H1 (cell line): Measurements from ENCODE around the gene FAHD2B. TPM values are rescaled to one million over a fixed set of nuclear protein-coding genes. Genes with fewer than 3 reads are reported as not detected.
"Not testable (repeated sequence)": the region's sequence is repeated elsewhere in the genome, so short reads cannot be mapped to it uniquely, and the experiment has no call there.

Experiments used
- CTCF ChIA-PET: fragments of 300-600 bp; sonication (Branson Sonifier 250); formaldehyde crosslinking; loops from one replicate; lab custom pipeline; 2021; ENCODE audit not compliant: partially characterized antibody; lab: Charles Lee
- POLR2A ChIA-PET: fragments of 300-600 bp; sonication (Branson Sonifier 250); formaldehyde crosslinking; loops from one replicate; lab custom pipeline; 2021; ENCODE audit warnings: inconsistent platforms; ENCODE audit not compliant: partially characterized antibody; lab: Charles Lee
- DNase-seq, 2 experiments: peaks; one replicate each; pipeline versions ENCODE4 v3.0.0 to v3.0.0-alpha.2; 2010 to 2022; ENCODE audit warnings: low spot score in 2 of 2, low read depth in 1 of 2, mixed read lengths in 1 of 2
- FAIRE-seq: peaks from 2 replicates; lab custom pipeline; 2011; peaks lifted over from hg19 to GRCh38; lab: Jason Lieb, UNC
- H2AFZ ChIP-seq: 2 replicates; pipeline ENCODE4 v1.8.1; 2012; ENCODE audit warnings: low read length, inconsistent platforms
- H2AK5ac ChIP-seq: 2 replicates; pipeline ENCODE4 v1.6.1; 2013; ENCODE audit warnings: low read depth, low read length
- H2BK120ac ChIP-seq: replicated peaks from 2 replicates; pipeline ENCODE3; 2013; ENCODE audit warnings: low read depth, low read length, inconsistent platforms
- H2BK12ac ChIP-seq: 2 replicates; pipeline ENCODE4 v1.6.1; 2013; ENCODE audit warnings: low read depth, low read length
- H2BK15ac ChIP-seq: 2 replicates; pipeline ENCODE4 v1.6.1; 2013; ENCODE audit warnings: low read length
- H2BK20ac ChIP-seq: 2 replicates; pipeline ENCODE4 v1.6.1; 2013; ENCODE audit warnings: low read length
- H2BK5ac ChIP-seq: 2 replicates; pipeline ENCODE4 v1.6.1; 2013; ENCODE audit warnings: low read depth, low read length
- H3K14ac ChIP-seq: 2 replicates; pipeline ENCODE4 v1.6.1; 2013; ENCODE audit warnings: inconsistent platforms; ENCODE audit not compliant: insufficient read length
- H3K18ac ChIP-seq: 2 replicates; pipeline ENCODE4 v1.6.1; 2013; ENCODE audit warnings: low read length; ENCODE audit errors: extremely low read depth
- H3K23ac ChIP-seq: 2 replicates; pipeline ENCODE4 v1.6.1; 2013; ENCODE audit warnings: inconsistent platforms; ENCODE audit not compliant: insufficient read length
- H3K23me2 ChIP-seq: 2 replicates; pipeline ENCODE4 v1.6.1; 2013; ENCODE audit warnings: low read depth, low read length
- H3K27ac ChIP-seq: 2 replicates; pipeline ENCODE4 v1.6.1; 2011; ENCODE audit warnings: low read depth, low read length, inconsistent platforms
- H3K27me3 ChIP-seq, 4 experiments: replicated peaks in 1 of 4; 1 replicate in 1 of 4; 2 replicates in 3 of 4; pipeline versions ENCODE4 v1.6.1 to v1.8.1; 2011 to 2013; ENCODE audit warnings: low read length in 3 of 4, mild to moderate bottlenecking in 3 of 4, inconsistent platforms in 2 of 4, mixed read lengths in 2 of 4, moderate library complexity in 1 of 4; ENCODE audit not compliant: control insufficient read depth in 3 of 4, insufficient read depth in 3 of 4; ENCODE audit errors: extremely low read depth in 1 of 4
- H3K36me3 ChIP-seq, 4 experiments: 2 replicates each; pipeline versions ENCODE4 v1.6.1 to v1.8.1; 2011 to 2013; ENCODE audit warnings: mild to moderate bottlenecking in 4 of 4, low read length in 3 of 4, moderate library complexity in 2 of 4, control low read depth in 1 of 4, inconsistent platforms in 1 of 4; ENCODE audit not compliant: insufficient read depth in 4 of 4, control insufficient read depth in 2 of 4
- H3K4ac ChIP-seq: replicated peaks from 2 replicates; pipeline ENCODE3; 2013; ENCODE audit warnings: low read length, low read depth, mixed read lengths, inconsistent platforms; ENCODE audit not compliant: insufficient read length
- H3K4me1 ChIP-seq, 4 experiments: replicated peaks in 1 of 4; 1 replicate in 1 of 4; 2 replicates in 3 of 4; pipeline versions ENCODE4 v1.6.1 to v1.8.1; 2011 to 2013; ENCODE audit warnings: low read length in 3 of 4, inconsistent platforms in 2 of 4, mixed read lengths in 1 of 4; ENCODE audit not compliant: insufficient read depth in 4 of 4, control insufficient read depth in 3 of 4
- H3K4me2 ChIP-seq, 2 experiments: 2 replicates each; pipeline versions ENCODE4 v1.6.1 to v1.8.1; 2011 to 2013; ENCODE audit warnings: low read depth in 2 of 2, low read length in 2 of 2, control low read depth in 1 of 2, inconsistent platforms in 1 of 2, mild to moderate bottlenecking in 1 of 2; ENCODE audit not compliant: insufficient read depth in 1 of 2
- H3K4me3 ChIP-seq, 4 experiments: fragments of 200-600, 300-600 bp in 1 of 4; sonication (generic), shearing (Covaris generic), sonication (Bioruptor Twin) in 1 of 4; 2 replicates each; pipeline versions ENCODE4 v1.5.1 to v1.8.1; 2011 to 2016; ENCODE audit warnings: low read length in 4 of 4, low read depth in 3 of 4, control low read depth in 2 of 4, inconsistent platforms in 2 of 4, mild to moderate bottlenecking in 2 of 4, mixed read lengths in 1 of 4, moderate library complexity in 1 of 4; ENCODE audit not compliant: insufficient read depth in 2 of 4; ENCODE audit errors: extremely low read depth in 1 of 4
- H3K56ac ChIP-seq: replicated peaks from 2 replicates; pipeline ENCODE3; 2013; ENCODE audit warnings: low read depth, mild to moderate bottlenecking, mixed read lengths, low read length, inconsistent platforms; ENCODE audit not compliant: insufficient read length
- H3K79me1 ChIP-seq: 2 replicates; pipeline ENCODE4 v1.6.1; 2013; ENCODE audit warnings: low read depth, low read length, control low read depth
- H3K79me2 ChIP-seq, 2 experiments: 2 replicates each; pipeline versions ENCODE4 v1.6.1 to v1.8.1; 2012 to 2013; ENCODE audit warnings: low read length in 2 of 2, mild to moderate bottlenecking in 2 of 2, inconsistent platforms in 1 of 2; ENCODE audit not compliant: insufficient read depth in 2 of 2, control insufficient read depth in 1 of 2
- H3K9ac ChIP-seq, 4 experiments: replicated peaks in 1 of 4; 1 replicate in 1 of 4; 2 replicates in 3 of 4; pipeline versions ENCODE4 v1.6.1 to v1.8.1; 2011 to 2013; ENCODE audit warnings: low read depth in 3 of 4, low read length in 3 of 4, control low read depth in 2 of 4, mild to moderate bottlenecking in 2 of 4, moderate library complexity in 2 of 4, inconsistent platforms in 1 of 4; ENCODE audit errors: extremely low read depth in 1 of 4
- H3K9me3 ChIP-seq, 2 experiments: 2 replicates each; pipeline versions ENCODE4 v1.6.1 to v1.8.1; 2012 to 2013; ENCODE audit warnings: mild to moderate bottlenecking in 2 of 2, moderate library complexity in 2 of 2, control low read depth in 1 of 2, inconsistent platforms in 1 of 2, low read depth in 1 of 2, low read length in 1 of 2, mixed read lengths in 1 of 2; ENCODE audit not compliant: insufficient read depth in 2 of 2
- H4K20me1 ChIP-seq, 2 experiments: replicated peaks in 1 of 2; 2 replicates each; pipeline versions ENCODE3 to v1.8.1; 2011 to 2013; ENCODE audit warnings: inconsistent platforms in 2 of 2, low read length in 2 of 2, mild to moderate bottlenecking in 1 of 2; ENCODE audit not compliant: insufficient read depth in 2 of 2, control insufficient read depth in 1 of 2
- H4K5ac ChIP-seq: 2 replicates; pipeline ENCODE4 v1.6.1; 2013; ENCODE audit warnings: low read length, low read depth, mixed read lengths, inconsistent platforms; ENCODE audit not compliant: insufficient read length
- H4K8ac ChIP-seq: 2 replicates; pipeline ENCODE4 v1.8.0; 2013; ENCODE audit warnings: mild to moderate bottlenecking, moderate library complexity, low read length, inconsistent platforms; ENCODE audit not compliant: insufficient read depth; ENCODE audit errors: extremely low read depth
- H4K91ac ChIP-seq: replicated peaks from 2 replicates; pipeline ENCODE3; 2013; ENCODE audit warnings: low read length, mixed read lengths, inconsistent platforms; ENCODE audit not compliant: insufficient read length
- WGBS, 2 experiments: shearing (Covaris generic) in 1 of 2; methylation state at CpG; one replicate each; pipeline versions ENCODE4 v1.1.6 to v1.1.7; 2013 to 2015; ENCODE audit warnings: low lambda C conversion rate in 2 of 2, mixed read lengths in 2 of 2, inconsistent platforms in 1 of 2, low coverage in 1 of 2, missing lambda C conversion rate in 1 of 2; ENCODE audit not compliant: insufficient replicate concordance in 2 of 2, insufficient coverage in 1 of 2, insufficient read length in 1 of 2; ENCODE audit errors: extremely low coverage in 1 of 2, missing lambda C conversion rate in 1 of 2; 5-methylcytosine and 5-hydroxymethylcytosine counted together
- polyA plus RNA-seq, 7 experiments: library from polyadenylated mRNA; depleted of rRNA in 3 of 7; stranded (reverse) in 5 of 7; unstranded in 2 of 7; fragments of >200 nt in 5 of 7; fragments of 200-250 nt in 2 of 7; gene quantifications; 1 replicate in 5 of 7; 2 replicates in 1 of 7; 4 replicates in 1 of 7; pipeline versions ENCODE4 v1.2.1 to v1.2.3, GENCODE V29; 2011 to 2013; ENCODE audit warnings: missing spikeins in 2 of 7, mixed read lengths in 2 of 7
- total RNA-seq: library from RNA; stranded (reverse); fragmentation: NEBNext Ultra II Directional; extraction: Animal tissue kit (Norgen Biotek cat#: 25700); gene quantifications from 2 replicates; pipeline ENCODE4 v1.2.1, GENCODE V29; 2021

FAHD2B gene
- total and polyA plus RNA-seq, 2 of the 8 experiments (the other 6 are each of a cell fraction or from before 2014, with no cell fraction given): 23.5 to 39.4 TPM

GRCh38 chr2:97113882-97114255 lies 19.2 kb upstream of the FAHD2B start:
- H3K14ac ChIP-seq, H3K79me2 ChIP-seq, H2AK5ac ChIP-seq, H2BK20ac ChIP-seq, FAIRE-seq, H2BK5ac ChIP-seq, H3K23ac ChIP-seq, H3K18ac ChIP-seq, H4K91ac ChIP-seq, H2BK120ac ChIP-seq, DNase-seq, H2BK15ac ChIP-seq, H4K5ac ChIP-seq, H4K20me1 ChIP-seq, H3K27me3 ChIP-seq, H3K36me3 ChIP-seq, H3K27ac ChIP-seq, POLR2A ChIA-PET, H3K4ac ChIP-seq, H3K4me1 ChIP-seq, H2BK12ac ChIP-seq, H4K8ac ChIP-seq, H3K23me2 ChIP-seq, H3K56ac ChIP-seq, H3K9me3 ChIP-seq, H3K79me1 ChIP-seq: not testable (repeated sequence)
- 3% methylated on average over 11 of the region's 18 CpGs; no CpG with 5 or more reads in 1 of the 2 experiments for WGBS, 2 experiments
- Histone ChIP-seq H2AFZ (peak overlapping the region; percentile 98; the same call in 1 of the 2 replicates), H3K9ac (peak overlapping the region in 2 of 4 experiments; percentile 8 to 13; a peak in 2 of 7 replicates), H3K4me3 (peak overlapping the region; percentile 52 to 87 (median 61)), H3K4me2 (peak overlapping the region; percentile 33 to 84)
- CTCF ChIA-PET: interaction anchor here (0.6 to 2.5 kb wide), 6 partner anchors 15 to 256 kb away, joined by 3 to 13 read pairs (median 8); partner anchors contain the start of gene ANKRD39
